ENCODE results near the gene CLEC20A.

- TF ChIP-seq CTCF (IDR thresholded peaks at IDR 0.05) = no peak
- no peak for TF ChIP-seq POLR2A (IDR thresholded peaks at IDR 0.05)
These were observed 10.4 kb downstream of the CLEC20A start for GRCh38 chr1:178486100-178487069.

All from body of pancreas (tissue), 4 donors.